ENCODE data around the gene B3GNT3. TPM values are rescaled to one million over a fixed set of nuclear protein-coding genes. Genes with fewer than 3 reads are reported as not detected.

Gene B3GNT3
- total RNA-seq, 5 donors from 2014 or later (not counting 1 experiment from before 2014, with no cell fraction given) = 0.12 to 1.2 (median 0.79) TPM

DNA sequence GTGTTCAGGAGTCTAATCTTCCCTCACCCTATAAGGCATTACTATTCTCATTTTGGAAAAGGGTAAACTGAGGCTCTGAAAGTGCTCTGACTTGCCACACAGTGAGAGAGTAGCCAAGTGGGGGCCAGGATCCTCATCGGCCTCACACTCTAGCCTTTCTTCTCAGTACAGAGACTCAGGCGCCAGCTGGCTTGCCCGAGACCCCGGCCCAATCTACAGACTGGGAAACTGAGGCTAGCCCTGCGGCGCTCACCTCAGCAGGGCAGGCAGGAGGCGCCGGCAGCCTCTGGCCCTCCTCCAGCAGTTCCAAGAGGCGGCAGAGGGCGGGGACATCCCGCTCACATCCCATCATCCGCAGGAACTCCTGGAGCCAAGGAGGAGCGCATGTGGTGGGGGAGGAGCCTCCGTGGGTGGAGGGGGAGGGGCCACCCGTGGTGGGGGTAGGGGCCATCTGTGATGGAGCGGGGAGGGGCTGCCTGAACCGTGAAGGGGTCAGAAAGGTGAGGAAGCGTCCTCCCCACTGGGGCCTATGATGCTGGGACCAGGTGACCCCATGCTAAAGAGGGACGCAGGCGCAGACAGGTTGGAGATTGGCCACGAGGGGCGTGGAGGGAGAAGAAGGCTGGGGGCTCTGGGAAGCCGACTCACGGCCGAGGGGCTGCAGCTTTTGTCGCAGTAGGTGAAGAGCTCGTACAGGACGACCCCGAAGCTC is 35.1 kb downstream of the B3GNT3 start:
- no peaks in the 10 kb centered on the region for H3K27me3 Mint-ChIP-seq
- Histone ChIP-seq H3K27ac (ENCODE audit: low read length) (no peak overlapping the region), H3K27me3 (replicated peaks in 1 of 2; ENCODE audit: control insufficient read depth in 2 of 2, extremely low read depth in 1 of 2, insufficient read depth in 2 of 2, low read length in 1 of 2) (no peaks in the 10 kb centered on the region), H3K4me3 (ENCODE audit: control insufficient read depth in 1 of 2, extremely low read depth in 1 of 2, low read length in 1 of 2) (no peak overlapping the region), H3K4me1 (ENCODE audit: control insufficient read depth in 1 of 2, extremely low read depth in 1 of 2, insufficient read depth in 2 of 2, low read length in 2 of 2) (peaks cover 0 to 13% of the 10 kb centered on the region in 2 experiments), H3K36me3 (ENCODE audit: control insufficient read depth in 2 of 2, extremely low read depth in 1 of 2, insufficient read depth in 1 of 2, low read length in 1 of 2) (peaks cover 34 to 80% of the 10 kb centered on the region in 2 donors), H3K9me3 (no peaks in the 10 kb centered on the region)
- ChIA-PET POLR2A (interaction anchor here (0.6 kb wide), 2 partner anchors 105 to 395 kb away, joined by 3 read pairs; no protein-coding TSS in a partner anchor), CTCF (interaction anchor here in 1 of 2 donors (0.9 kb wide), 1 partner anchor 25 kb away, joined by 4 read pairs; no protein-coding TSS in a partner anchor)
- H3K36me3 Mint-ChIP-seq = peaks cover 46% of the 10 kb centered on the region
- H3K4me1 Mint-ChIP-seq = peaks cover 1 to 8% (median 3%) of the 10 kb centered on the region in 3 donors
- DNase-seq = no peak
- WGBS (ENCODE audit: insufficient coverage) = 91% methylated on average over 20 of the region's 29 CpGs
- H3K4me3 Mint-ChIP-seq = no peak overlapping the region
- no peak overlapping the region for H3K27ac Mint-ChIP-seq
- no peak for ATAC-seq (replicated peaks in 1 of 4)
- H3K9me3 Mint-ChIP-seq = no peaks in the 10 kb centered on the region

DNA sequence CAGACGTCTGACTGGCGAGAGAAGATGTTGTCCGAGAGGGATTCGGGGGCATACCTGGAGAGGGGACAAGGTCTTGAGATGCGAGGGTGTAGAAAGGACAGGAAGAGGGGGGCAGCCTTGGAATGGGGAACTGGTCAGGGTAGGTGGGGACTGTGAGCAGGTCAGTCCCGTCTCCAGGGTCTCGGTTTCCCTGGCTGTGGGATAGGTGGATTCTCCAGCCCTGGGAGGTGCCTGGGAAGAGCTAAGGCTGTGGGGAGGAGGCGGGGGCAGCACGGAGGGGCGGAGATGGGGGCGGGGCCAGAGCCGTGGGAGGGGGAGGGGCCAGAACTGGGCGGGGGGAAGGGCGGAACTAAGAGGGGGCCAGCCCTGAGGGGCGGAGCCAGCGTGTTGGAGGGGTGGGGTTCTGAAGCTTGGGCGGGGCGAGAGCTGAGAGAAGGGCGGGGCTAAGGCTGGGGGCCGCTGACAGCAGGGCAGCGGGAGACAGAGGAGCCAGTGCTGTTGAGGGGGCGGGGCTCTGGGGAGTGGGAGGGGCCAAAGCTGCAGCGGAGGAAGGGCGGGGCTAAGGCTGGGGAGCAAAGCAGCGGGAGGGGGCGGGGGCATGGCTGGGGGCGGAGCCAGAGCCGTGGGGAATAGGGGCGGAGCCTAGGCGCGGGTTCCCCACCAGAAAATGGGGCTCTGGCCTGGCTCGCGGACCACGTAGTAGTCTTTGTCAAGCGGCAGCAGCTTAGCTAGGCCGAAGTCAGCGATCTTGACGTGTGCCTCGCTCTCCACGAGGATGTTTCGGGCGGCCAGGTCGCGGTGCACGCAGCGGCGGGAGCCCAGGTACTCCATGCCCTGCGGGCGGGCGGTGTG is 35.9 kb downstream of the B3GNT3 start:
- Histone ChIP-seq H3K4me1 (ENCODE audit: control insufficient read depth in 1 of 2, extremely low read depth in 1 of 2, insufficient read depth in 2 of 2, low read length in 2 of 2) (peaks cover 0 to 18% of the 10 kb centered on the region in 2 experiments), H3K4me3 (ENCODE audit: control insufficient read depth in 1 of 2, extremely low read depth in 1 of 2, low read length in 1 of 2) (no peak overlapping the region), H3K9me3 (no peaks in the 10 kb centered on the region), H3K27ac (ENCODE audit: low read length) (no peak overlapping the region), H3K36me3 (ENCODE audit: control insufficient read depth in 2 of 2, extremely low read depth in 1 of 2, insufficient read depth in 1 of 2, low read length in 1 of 2) (peaks cover 35 to 83% of the 10 kb centered on the region in 2 donors), H3K27me3 (replicated peaks in 1 of 2; ENCODE audit: control insufficient read depth in 2 of 2, extremely low read depth in 1 of 2, insufficient read depth in 2 of 2, low read length in 1 of 2) (no peaks in the 10 kb centered on the region)
- H3K4me3 Mint-ChIP-seq = no peak overlapping the region
- DNase-seq (peak in 31 of 35 experiments; percentile 24 to 64 (median 47)), ATAC-seq (replicated peaks in 1 of 4) (peak; percentile 30 to 75 (median 35))
- peaks cover 54% of the 10 kb centered on the region for H3K36me3 Mint-ChIP-seq
- 95% methylated on average over 31 of the region's 50 CpGs for WGBS (ENCODE audit: insufficient coverage)
- CTCF ChIA-PET = interaction anchor here in 1 of 2 donors (0.9 kb wide), 1 partner anchor 29 kb away, joined by 3 read pairs; the partner anchor contains the start of gene RPL18A
- H3K4me1 Mint-ChIP-seq = peaks cover 8 to 16% (median 9%) of the 10 kb centered on the region in 3 donors
- no peaks in the 10 kb centered on the region for H3K27me3 Mint-ChIP-seq
- H3K9me3 Mint-ChIP-seq = no peaks in the 10 kb centered on the region
- no peak overlapping the region for H3K27ac Mint-ChIP-seq
- POLR2A ChIA-PET = no interaction called here

DNA sequence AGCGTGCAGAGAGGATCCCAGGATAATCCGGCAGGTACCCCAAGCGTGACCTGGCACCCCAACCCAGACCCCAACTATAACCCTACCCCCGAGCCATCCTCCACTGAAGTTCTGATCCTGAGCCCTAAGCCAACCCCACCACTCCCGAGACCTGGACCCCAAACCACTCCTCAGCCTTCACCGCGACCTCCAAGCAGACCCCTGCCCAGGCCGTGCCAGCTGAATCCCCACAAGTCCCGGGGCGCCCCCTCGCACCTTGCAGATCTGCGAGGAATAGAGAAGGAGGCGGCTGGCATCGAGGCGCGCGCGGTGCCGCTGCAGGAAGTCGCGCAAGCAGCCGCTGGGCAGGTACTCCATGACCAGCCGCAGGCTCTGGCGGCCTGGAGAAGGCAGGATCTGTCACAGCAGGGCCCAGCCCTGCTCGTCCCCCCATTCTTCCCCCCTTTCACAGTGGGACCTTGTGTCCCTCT is 36.5 kb downstream of the B3GNT3 start:
- Histone ChIP-seq H3K9me3 (no peaks in the 10 kb centered on the region), H3K27ac (ENCODE audit: low read length) (no peak overlapping the region), H3K27me3 (replicated peaks in 1 of 2; ENCODE audit: control insufficient read depth in 2 of 2, extremely low read depth in 1 of 2, insufficient read depth in 2 of 2, low read length in 1 of 2) (no peaks in the 10 kb centered on the region), H3K36me3 (ENCODE audit: control insufficient read depth in 2 of 2, extremely low read depth in 1 of 2, insufficient read depth in 1 of 2, low read length in 1 of 2) (peaks cover 35 to 84% of the 10 kb centered on the region in 2 donors), H3K4me1 (ENCODE audit: control insufficient read depth in 1 of 2, extremely low read depth in 1 of 2, insufficient read depth in 2 of 2, low read length in 2 of 2) (peaks cover 0 to 18% of the 10 kb centered on the region in 2 experiments), H3K4me3 (ENCODE audit: control insufficient read depth in 1 of 2, extremely low read depth in 1 of 2, low read length in 1 of 2) (no peak overlapping the region)
- DNase-seq (no peak), ATAC-seq (replicated peaks in 1 of 4) (peak in 1 of 4 experiments; percentile 9)
- CTCF ChIA-PET = interaction anchor here in 1 of 2 donors (0.9 kb wide), 1 partner anchor 28 kb away, joined by 3 read pairs; the partner anchor contains the start of gene RPL18A
- H3K9me3 Mint-ChIP-seq = no peaks in the 10 kb centered on the region
- peaks cover 13 to 22% (median 13%) of the 10 kb centered on the region in 3 donors for H3K4me1 Mint-ChIP-seq
- POLR2A ChIA-PET = no interaction called here
- 99% methylated on average over 14 of the region's 25 CpGs for WGBS (ENCODE audit: insufficient coverage)
- no peak overlapping the region for H3K4me3 Mint-ChIP-seq
- H3K27me3 Mint-ChIP-seq = no peaks in the 10 kb centered on the region
- H3K36me3 Mint-ChIP-seq = peaks cover 58% of the 10 kb centered on the region
- peak overlapping the region in 1 of 2 donors; percentile 43 for H3K27ac Mint-ChIP-seq

DNA sequence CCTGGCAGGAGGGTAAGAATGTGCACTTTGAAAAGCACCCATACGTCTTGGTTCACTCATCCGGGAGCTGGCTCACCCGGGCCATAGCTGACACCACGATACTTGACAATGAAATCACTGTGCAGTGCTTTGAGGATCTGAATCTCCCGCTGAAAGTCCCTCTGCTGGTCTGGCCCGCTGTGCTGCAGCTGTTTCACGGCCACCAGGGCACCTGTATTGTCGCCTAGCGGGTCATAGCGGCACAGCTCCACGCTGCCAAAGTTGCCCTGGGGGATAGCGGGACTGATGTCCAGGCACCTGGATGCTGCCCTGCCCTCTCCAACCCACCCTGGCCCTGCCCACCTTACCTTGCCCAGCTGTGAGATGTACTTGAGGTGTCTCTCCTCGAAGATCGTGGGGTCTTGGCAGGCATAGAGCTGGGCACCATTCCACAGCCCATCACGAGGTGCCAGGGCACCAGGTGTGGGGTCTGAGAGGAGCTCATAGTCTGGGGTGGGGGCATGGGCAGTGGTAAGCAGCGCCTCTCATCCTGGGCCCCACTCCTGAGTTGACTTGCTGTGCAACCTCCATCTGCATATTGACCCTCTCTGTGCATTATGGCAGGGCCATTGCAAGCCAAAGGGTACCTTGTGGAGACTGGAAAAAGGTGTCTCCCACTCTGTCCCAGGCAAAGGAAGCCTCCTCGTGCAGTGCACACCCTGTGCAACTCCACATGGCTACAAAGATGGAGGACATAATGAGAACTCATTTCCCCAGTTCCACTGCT is 37.7 kb downstream of the B3GNT3 start:
- H3K4me1 ChIP-seq (ENCODE audit: control insufficient read depth in 1 of 2, extremely low read depth in 1 of 2, insufficient read depth in 2 of 2, low read length in 2 of 2) = peaks cover 0 to 19% of the 10 kb centered on the region in 2 experiments
- DNase-seq (no peak), ATAC-seq (replicated peaks in 1 of 4) (no peak)
- no peak overlapping the region for H3K27ac Mint-ChIP-seq
- no peak overlapping the region for H3K27ac ChIP-seq (ENCODE audit: low read length)
- no peak overlapping the region for H3K4me3 ChIP-seq (ENCODE audit: control insufficient read depth in 1 of 2, extremely low read depth in 1 of 2, low read length in 1 of 2)
- H3K36me3 Mint-ChIP-seq = peaks cover 61% of the 10 kb centered on the region
- ChIA-PET CTCF (interaction anchor here in 1 of 2 donors (0.5 kb wide), 1 partner anchor 40 kb away, joined by 3 read pairs; no protein-coding TSS in a partner anchor), POLR2A (no interaction called here)
- no peaks in the 10 kb centered on the region for H3K27me3 ChIP-seq (replicated peaks in 1 of 2; ENCODE audit: control insufficient read depth in 2 of 2, extremely low read depth in 1 of 2, insufficient read depth in 2 of 2, low read length in 1 of 2)
- H3K4me1 Mint-ChIP-seq = peaks cover 16 to 26% (median 17%) of the 10 kb centered on the region in 3 donors
- H3K9me3 Mint-ChIP-seq = no peaks in the 10 kb centered on the region
- H3K9me3 ChIP-seq = no peaks in the 10 kb centered on the region
- H3K27me3 Mint-ChIP-seq = no peaks in the 10 kb centered on the region
- WGBS (ENCODE audit: insufficient coverage) = 97% methylated on average over 14 of the region's 17 CpGs
- H3K36me3 ChIP-seq (ENCODE audit: control insufficient read depth in 2 of 2, extremely low read depth in 1 of 2, insufficient read depth in 1 of 2, low read length in 1 of 2) = peaks cover 35 to 84% of the 10 kb centered on the region in 2 donors
- H3K4me3 Mint-ChIP-seq = no peak overlapping the region

DNA sequence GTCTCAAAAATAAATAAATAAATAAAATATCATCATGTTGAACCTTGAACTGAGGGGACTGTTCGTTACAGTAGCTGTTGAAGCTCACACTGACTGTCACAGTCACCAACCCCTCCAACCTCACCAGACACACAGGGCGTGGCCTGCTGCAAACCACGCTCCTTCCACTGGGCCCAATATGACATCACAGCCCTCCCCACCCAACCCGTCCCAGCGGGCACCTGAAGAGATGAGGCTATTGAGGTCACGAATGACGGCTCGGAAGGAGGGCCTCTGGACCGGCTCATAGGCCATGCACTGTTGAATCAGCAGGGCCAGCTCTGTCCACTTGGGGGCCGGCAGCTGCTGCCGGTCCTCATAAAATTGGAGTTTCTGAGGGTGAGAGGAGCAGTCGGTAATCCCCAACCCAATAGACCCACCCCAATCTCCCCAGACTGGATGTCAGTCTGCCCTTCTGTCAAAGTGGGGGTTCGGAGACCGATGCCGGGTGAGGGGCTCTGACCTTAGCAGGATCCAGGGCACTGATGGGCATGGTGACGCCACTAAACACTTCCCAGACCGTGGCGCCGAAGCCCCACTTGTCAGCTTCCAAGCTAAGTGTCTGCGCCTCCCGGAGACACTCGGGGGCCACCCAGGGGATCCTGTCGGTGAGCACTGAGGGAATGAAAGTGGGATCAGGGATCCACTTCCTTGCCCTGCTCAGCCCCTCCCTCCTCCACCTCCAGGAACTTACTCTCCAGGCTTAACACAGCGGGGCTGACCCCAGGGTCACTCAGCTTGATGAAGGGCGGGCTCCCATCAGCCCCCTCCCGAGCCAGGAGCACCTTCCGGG is 39.6 kb downstream of the B3GNT3 start:
- CTCF ChIA-PET = interaction anchor here in 1 of 2 donors (0.9 kb wide), 1 partner anchor 25 kb away, joined by 6 read pairs; the partner anchor contains the start of gene RPL18A
- no peak overlapping the region for H3K27ac ChIP-seq (ENCODE audit: low read length)

More for the DNA sequence above, 39.6 kb downstream of the B3GNT3 start:
- Histone ChIP-seq H3K4me1 (ENCODE audit: control insufficient read depth in 1 of 2, extremely low read depth in 1 of 2, insufficient read depth in 2 of 2, low read length in 2 of 2) (peaks cover 0 to 20% of the 10 kb centered on the region in 2 experiments), H3K9me3 (no peaks in the 10 kb centered on the region), H3K27me3 (replicated peaks in 1 of 2; ENCODE audit: control insufficient read depth in 2 of 2, extremely low read depth in 1 of 2, insufficient read depth in 2 of 2, low read length in 1 of 2) (no peaks in the 10 kb centered on the region), H3K36me3 (ENCODE audit: control insufficient read depth in 2 of 2, extremely low read depth in 1 of 2, insufficient read depth in 1 of 2, low read length in 1 of 2) (peaks cover 44 to 91% of the 10 kb centered on the region in 2 donors), H3K4me3 (ENCODE audit: control insufficient read depth in 1 of 2, extremely low read depth in 1 of 2, low read length in 1 of 2) (no peak overlapping the region)
- peaks cover 15 to 19% (median 15%) of the 10 kb centered on the region in 3 donors for H3K4me1 Mint-ChIP-seq
- H3K36me3 Mint-ChIP-seq = peaks cover 68% of the 10 kb centered on the region
- DNase-seq (no peak), ATAC-seq (replicated peaks in 1 of 4) (peak in 2 of 4 experiments; percentile 27 to 36)
- no peaks in the 10 kb centered on the region for H3K9me3 Mint-ChIP-seq
- WGBS (ENCODE audit: insufficient coverage) = 91% methylated on average over 18 of the region's 27 CpGs
- POLR2A ChIA-PET = no interaction called here
- H3K27ac Mint-ChIP-seq = peak overlapping the region; percentile 55 to 89
- no peak overlapping the region for H3K4me3 Mint-ChIP-seq
- no peaks in the 10 kb centered on the region for H3K27me3 Mint-ChIP-seq
